ENCODE measurements around the gene INVS.

- TF ChIP-seq EZH2 (IDR thresholded peaks at IDR 0.05; ENCODE audit: borderline replicate concordance, low read depth, low read length, severe bottlenecking), result no peak
- TF ChIP-seq CTCF (IDR thresholded peaks at IDR 0.05; ENCODE audit: borderline replicate concordance, extremely low read depth, low read length, poor library complexity, severe bottlenecking), result no peak
Measured at GRCh38 chr9:100277166-100277979, 178.3 kb downstream of the INVS start.
